Thymus (tissue), 11 donors: Measurements from ENCODE around the gene GLYATL1B. TPM values are rescaled to one million over a fixed set of nuclear protein-coding genes. Genes with fewer than 3 reads are reported as not detected.

Source experiments
- DNase-seq, 9 donors: peaks; one replicate each; pipeline ENCODE4 v3.0.0-alpha.2; 2013; ENCODE audit warnings: low spot score in 9 of 9, low read depth in 6 of 9, missing footprints in 1 of 9
- H3K27ac ChIP-seq, 2 donors: one replicate each; pipeline ENCODE4 v1.5.1; 2013; ENCODE audit warnings: control low read depth in 1 of 2, low read depth in 1 of 2, low read length in 1 of 2, mild to moderate bottlenecking in 1 of 2, moderate library complexity in 1 of 2
- H3K27me3 ChIP-seq, 2 donors: one replicate each; pipeline ENCODE4 v1.5.1; 2013; ENCODE audit warnings: low read length in 1 of 2; ENCODE audit not compliant: control insufficient read depth in 2 of 2, insufficient read depth in 1 of 2
- H3K36me3 ChIP-seq, 2 donors: one replicate each; pipeline ENCODE4 v1.5.1; 2013; ENCODE audit warnings: low read length in 1 of 2, mild to moderate bottlenecking in 1 of 2, moderate library complexity in 1 of 2; ENCODE audit not compliant: control insufficient read depth in 2 of 2, insufficient read depth in 2 of 2
- H3K4me1 ChIP-seq, 2 donors: one replicate each; pipeline ENCODE4 v1.5.1; 2013; ENCODE audit warnings: low read length in 2 of 2; ENCODE audit not compliant: control insufficient read depth in 2 of 2, insufficient read depth in 2 of 2
- H3K4me3 ChIP-seq, 2 donors: one replicate each; pipeline ENCODE4 v1.5.1; 2013; ENCODE audit warnings: low read length in 2 of 2, control low read depth in 1 of 2, mild to moderate bottlenecking in 1 of 2
- H3K9me3 ChIP-seq, 2 donors: one replicate each; pipeline ENCODE4 v1.5.1; 2013; ENCODE audit warnings: low read length in 1 of 2, mild to moderate bottlenecking in 1 of 2; ENCODE audit not compliant: control insufficient read depth in 2 of 2, insufficient read depth in 1 of 2
- WGBS: extraction: QIAGEN DNeasy Blood & Tissue Kit; methylation state at CpG from one replicate; pipeline ENCODE4 v1.1.7; 2013; 5-methylcytosine and 5-hydroxymethylcytosine counted together
- polyA plus RNA-seq: library from polyadenylated mRNA; stranded (reverse); fragments of 200-250 nt; gene quantifications from one replicate; pipeline ENCODE4 v1.2.3, GENCODE V29; 2013
- total RNA-seq: library from RNA; stranded (reverse); fragments of 120-200 nt; gene quantifications from one replicate; pipeline ENCODE4 v1.2.4, GENCODE V29; 2013
- donor health status: healthy.

Gene GLYATL1B
- total and polyA plus RNA-seq, 2 donors: 0.09 TPM; not detected in 1

DNA sequence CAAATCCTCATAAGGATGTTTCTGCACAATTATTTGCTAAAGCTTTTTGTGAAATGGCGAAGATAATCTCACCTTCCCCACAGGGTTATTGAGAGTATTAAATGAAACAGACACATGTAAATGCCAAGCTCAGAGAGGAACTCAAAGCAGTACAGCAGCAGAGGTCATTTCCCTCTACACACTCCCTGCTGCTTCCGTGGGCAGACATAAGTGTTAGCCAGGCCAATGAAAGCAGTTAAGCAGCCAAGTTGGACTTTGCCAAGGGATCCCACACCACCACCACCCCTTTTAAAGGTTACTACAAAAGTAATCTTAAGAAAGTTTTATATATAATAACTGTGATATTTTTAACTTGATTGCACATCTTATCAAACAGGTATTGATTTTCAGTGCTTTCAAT is 52.5 kb downstream of the GLYATL1B start:
- no peak for DNase-seq
- Histone ChIP-seq H3K9me3 (no peaks in the 10 kb centered on the region), H3K36me3 (peaks cover 7 to 8% of the 10 kb centered on the region in 2 donors), H3K4me1 (peaks cover 3 to 12% of the 10 kb centered on the region in 2 donors), H3K27ac (no peak overlapping the region), H3K4me3 (no peak overlapping the region), H3K27me3 (no peaks in the 10 kb centered on the region)
- WGBS: 94% methylated on average over 2 of the region's 2 CpGs

DNA sequence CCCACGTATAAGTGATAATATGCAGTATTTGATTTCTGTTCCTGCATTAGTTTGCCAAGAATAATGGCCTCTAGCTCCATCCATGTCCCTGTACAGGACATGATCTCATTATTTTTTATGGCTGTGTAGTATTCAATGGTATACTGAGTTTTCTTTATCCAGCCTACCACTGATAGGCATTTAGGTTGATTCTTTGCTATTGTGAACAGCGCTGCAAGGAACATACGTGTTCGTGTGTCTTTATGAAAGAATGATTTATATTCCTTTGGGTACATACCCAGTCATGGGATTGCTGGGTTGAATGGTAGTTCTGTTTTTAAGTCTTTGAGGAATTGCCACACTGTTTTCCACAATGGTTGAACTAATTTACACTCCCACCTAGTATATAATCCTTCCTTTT is 55.1 kb downstream of the GLYATL1B start:
- Histone ChIP-seq H3K27ac (no peak overlapping the region), H3K9me3 (no peaks in the 10 kb centered on the region), H3K27me3 (no peaks in the 10 kb centered on the region), H3K36me3 (peaks cover 3 to 4% of the 10 kb centered on the region in 2 donors), H3K4me3 (no peak overlapping the region), H3K4me1 (peaks cover 12 to 26% of the 10 kb centered on the region in 2 donors)
- WGBS: 100% methylated on average over 4 of the region's 4 CpGs
- DNase-seq: no peak

DNA sequence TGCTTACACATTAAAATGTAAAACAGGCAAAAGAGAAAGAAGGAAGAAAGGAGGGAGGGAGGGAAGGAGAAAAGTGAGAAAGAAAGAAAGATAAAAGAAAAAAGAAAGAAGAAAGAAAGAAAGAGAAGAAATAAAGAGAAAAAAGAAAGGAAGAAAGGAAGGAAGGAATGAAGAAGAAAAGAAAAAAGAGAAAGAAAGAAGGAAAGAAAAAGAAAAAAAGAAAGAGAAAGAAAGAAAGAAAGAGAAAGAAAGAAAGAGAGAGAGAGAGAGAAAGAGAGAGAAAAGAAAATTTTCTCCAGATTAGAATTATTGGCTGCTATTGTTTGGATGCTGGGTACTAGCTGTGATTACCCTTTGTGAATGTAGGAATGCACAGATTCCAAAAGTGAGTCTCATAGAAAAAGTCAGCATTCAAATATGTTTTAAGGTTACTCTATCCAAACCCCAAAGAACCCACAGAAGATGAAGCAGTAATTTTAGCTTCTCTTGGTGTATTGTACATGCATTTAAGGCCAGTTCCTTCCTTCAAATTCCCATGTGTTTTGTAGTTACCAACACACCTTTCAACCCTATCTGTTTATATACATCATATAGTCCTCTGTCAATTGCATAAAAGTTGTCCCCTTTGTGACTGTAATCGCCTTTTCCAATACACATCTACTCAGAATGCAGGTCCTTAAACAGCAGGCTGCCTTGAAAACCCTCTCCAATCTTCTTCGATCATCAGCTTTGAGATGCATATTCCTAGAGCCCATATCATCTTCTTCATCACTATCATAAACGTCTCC is 55.8 kb downstream of the GLYATL1B start:
- peaks cover 4% of the 10 kb centered on the region in 2 donors for H3K36me3 ChIP-seq
- DNase-seq: no peak
- H3K27ac ChIP-seq: peak overlapping the region; percentile 96 to 99
- peaks cover 12 to 28% of the 10 kb centered on the region in 2 donors for H3K4me1 ChIP-seq
- peak overlapping the region; percentile 76 to 86 for H3K4me3 ChIP-seq
- H3K9me3 ChIP-seq: no peaks in the 10 kb centered on the region
- 5% methylated on average over 3 of the region's 3 CpGs for WGBS
- no peaks in the 10 kb centered on the region for H3K27me3 ChIP-seq

DNA sequence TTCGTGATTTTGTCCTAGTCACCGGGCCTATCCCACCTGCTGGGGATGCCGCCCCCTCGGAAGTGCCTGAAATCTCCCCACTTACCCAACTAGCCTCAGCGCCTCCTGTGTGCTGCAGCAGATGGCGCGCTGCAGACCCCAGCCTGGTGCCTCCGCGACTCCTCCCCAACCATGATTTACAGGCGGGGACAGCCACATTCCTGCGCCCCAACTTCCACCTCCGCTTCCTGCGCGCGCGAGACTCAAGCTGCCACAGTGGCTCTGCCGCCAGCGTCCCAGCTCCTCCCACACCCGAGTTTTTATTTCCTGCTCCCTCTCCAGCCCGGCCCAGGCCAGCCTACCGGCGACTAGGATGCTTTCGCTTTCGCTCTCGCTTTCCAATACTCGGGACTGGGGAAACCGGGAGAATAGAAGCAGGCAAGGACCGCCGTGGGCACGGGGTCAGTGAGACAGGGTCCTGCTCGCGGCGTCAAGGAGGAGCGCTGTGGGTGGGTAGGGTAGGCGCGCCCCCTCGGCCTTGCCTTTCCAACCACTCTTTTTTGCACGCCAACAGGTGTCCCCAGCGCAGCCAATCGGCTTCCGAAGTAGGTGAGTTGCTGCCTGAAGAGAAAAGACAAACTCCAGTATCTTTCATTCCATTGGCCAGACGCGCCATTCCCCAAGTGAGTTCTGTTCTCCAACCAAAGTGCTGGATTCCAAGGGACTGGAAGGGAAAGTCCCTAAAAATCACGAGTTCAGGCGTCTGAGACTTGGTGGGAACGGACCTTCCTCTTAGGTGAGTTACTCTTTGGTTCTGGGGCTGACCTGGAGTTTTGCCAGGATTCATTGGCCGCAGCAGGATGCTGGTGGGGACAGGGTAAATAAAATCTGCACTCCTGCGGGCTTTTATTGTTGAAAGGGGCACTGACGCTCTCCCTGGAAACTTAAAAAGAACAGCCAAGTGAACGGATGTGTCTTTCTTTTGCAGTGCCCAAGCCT is 56.7 kb downstream of the GLYATL1B start, which contains the start of gene FAM111A:
TSS of gene FAM111A (plus strand) at position 327 of the 978 bp plus-strand sequence. CDS start 6,017 bp downstream, outside the sequence.
- WGBS: under 1% methylated on average over 50 of the region's 50 CpGs
- no peaks in the 10 kb centered on the region for H3K9me3 ChIP-seq
- H3K4me3 ChIP-seq: peak within 1 kb of the TSS; percentile 76 to 86
- H3K36me3 ChIP-seq: peaks cover under 1 to 6% of the 10 kb centered on the region in 2 donors
- DNase-seq: peak; percentile 49 to 92 (median 82)
- no peaks in the 10 kb centered on the region for H3K27me3 ChIP-seq
- peaks cover 15 to 30% of the 10 kb centered on the region in 2 donors for H3K4me1 ChIP-seq
- peak within 1 kb of the TSS; percentile 96 to 99 for H3K27ac ChIP-seq

DNA sequence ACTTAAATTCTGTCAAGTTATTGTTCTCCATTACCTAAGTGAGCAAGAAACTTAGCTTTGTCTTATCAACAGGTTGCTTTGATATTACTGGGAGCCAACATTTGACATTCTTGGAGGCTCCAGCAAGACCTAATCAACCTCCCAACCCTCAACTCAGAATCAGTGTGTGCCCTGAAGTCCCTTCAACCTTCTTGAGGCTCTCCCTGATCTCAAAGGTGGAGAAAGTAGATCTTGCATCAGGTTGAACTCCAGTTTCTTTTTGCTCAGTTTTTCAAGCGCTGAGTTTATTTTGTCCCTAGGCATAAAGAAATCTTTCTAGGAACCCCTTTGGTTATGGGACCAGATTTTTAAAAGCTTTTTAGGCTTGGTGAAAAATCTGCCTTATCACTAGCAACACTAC is 58.0 kb downstream of the GLYATL1B start:
- Histone ChIP-seq H3K27me3 (no peaks in the 10 kb centered on the region), H3K4me3 (peak overlapping the region; percentile 56 to 59), H3K9me3 (no peaks in the 10 kb centered on the region), H3K27ac (peak overlapping the region; percentile 89 to 96), H3K36me3 (peaks cover 0 to 17% of the 10 kb centered on the region in 2 donors), H3K4me1 (peaks cover 15 to 30% of the 10 kb centered on the region in 2 donors)
- whole genome bisulfite sequencing: 88% methylated on average over 1 of the region's 1 CpG
- peak in 1 of 9 donors; percentile 39 for DNase-seq

Other genes starting within 250 kb of the GLYATL1B start
- gene GLYATL2, start 241.6 kb upstream of the GLYATL1B start, total RNA-seq: 0.19 TPM
- 0.09 TPM for gene GLYATL2, start 241.6 kb upstream of the GLYATL1B start, polyA plus RNA-seq
- gene GLYATL1, start 146.8 kb upstream of the GLYATL1B start, total RNA-seq: 4.9 TPM
- gene GLYATL1, start 146.8 kb upstream of the GLYATL1B start, polyA plus RNA-seq: 1.4 TPM
- gene FAM111B, start 20.9 kb downstream of the GLYATL1B start, total RNA-seq: 30.9 TPM
- 0.80 TPM for gene FAM111B, start 20.9 kb downstream of the GLYATL1B start, polyA plus RNA-seq
- gene FAM111A, start 56.5 kb downstream of the GLYATL1B start, total RNA-seq: 60.5 TPM
- 82.5 TPM for gene FAM111A, start 56.5 kb downstream of the GLYATL1B start, polyA plus RNA-seq
- gene DTX4, start 85.8 kb downstream of the GLYATL1B start, total RNA-seq: 1.6 TPM
- gene DTX4, start 85.8 kb downstream of the GLYATL1B start, polyA plus RNA-seq: 2.0 TPM
- 55.0 TPM for gene MPEG1, start 126.6 kb downstream of the GLYATL1B start, total RNA-seq
- gene MPEG1, start 126.6 kb downstream of the GLYATL1B start, polyA plus RNA-seq: 24.6 TPM